GM21723 (cell line): ENCODE results near the gene CNOT9.

Experiments
- ATAC-seq: cut with Tn5 transposase; IDR thresholded peaks from one replicate; pipeline ENCODE4 v1.9.1; 2021; ENCODE audit warnings: mild to moderate bottlenecking, moderate library complexity; ENCODE audit not compliant: unreplicated experiment

The CNOT9 gene

GRCh38 chr2:218643751-218644310 is 75.2 kb downstream of the CNOT9 start:
- ATAC-seq: no peak

GRCh38 chr2:218644721-218645120 is 76.1 kb downstream of the CNOT9 start:
- no peak for ATAC-seq

- no peak for ATAC-seq
These were observed 76.5 kb downstream of the CNOT9 start for GRCh38 chr2:218645126-218645525.
